ENCODE measurements around the gene CRB2. TPM values are rescaled to one million over a fixed set of nuclear protein-coding genes. Genes with fewer than 3 reads are reported as not detected.

CRB2 gene
- total and polyA plus RNA-seq, 11 donors = 0.05 to 10.1 (median 0.10) TPM; not detected in 8

DNA sequence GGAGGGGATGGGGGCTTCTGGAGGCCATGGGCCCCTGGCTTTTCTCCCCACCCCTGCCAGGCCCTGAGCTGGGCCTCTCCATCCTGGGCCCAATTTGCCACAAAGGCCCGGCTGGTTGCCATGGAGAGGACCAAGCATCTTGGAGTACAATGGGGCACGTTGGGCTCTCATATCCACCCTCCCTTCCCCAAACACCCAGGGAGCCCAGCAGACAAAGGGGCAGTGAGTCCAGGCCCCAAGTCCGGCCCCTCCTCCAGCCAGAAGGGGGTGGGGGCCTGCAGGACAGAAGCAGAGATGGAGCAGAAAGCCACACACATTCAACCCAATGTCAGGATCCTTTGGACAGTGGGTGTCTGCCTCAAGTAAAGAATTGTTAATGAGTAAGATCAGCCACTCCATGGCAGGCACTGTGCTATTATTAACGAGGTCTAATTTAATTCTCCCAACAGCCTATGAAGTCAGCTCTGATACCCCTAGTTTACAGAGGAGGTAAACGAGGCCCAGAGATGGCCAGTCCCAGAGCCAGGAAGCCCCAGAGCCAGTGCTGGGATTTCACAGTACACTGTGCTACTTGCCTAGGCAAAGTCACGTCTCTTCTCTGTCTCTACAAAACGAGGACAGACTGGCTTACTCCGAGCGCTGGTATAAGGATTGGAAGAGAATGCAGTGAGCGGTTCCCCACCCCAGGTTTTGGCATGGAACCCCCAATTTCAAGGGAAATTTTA lies 2.3 kb downstream of the CRB2 start:
- ATAC-seq (no peak), DNase-seq (no peak)
- Histone ChIP-seq H3K27ac (no peak overlapping the region), H3K27me3 (peaks cover 0 to 30% (median 5%) of the 10 kb centered on the region in 9 donors), H3K9me3 (no peaks in the 10 kb centered on the region), H3K36me3 (no peaks in the 10 kb centered on the region), H3K4me1 (peaks cover 0 to 9% (median 3%) of the 10 kb centered on the region in 12 donors), H3K4me3 (no peak overlapping the region)
- TF ChIP-seq, protein P1, sequence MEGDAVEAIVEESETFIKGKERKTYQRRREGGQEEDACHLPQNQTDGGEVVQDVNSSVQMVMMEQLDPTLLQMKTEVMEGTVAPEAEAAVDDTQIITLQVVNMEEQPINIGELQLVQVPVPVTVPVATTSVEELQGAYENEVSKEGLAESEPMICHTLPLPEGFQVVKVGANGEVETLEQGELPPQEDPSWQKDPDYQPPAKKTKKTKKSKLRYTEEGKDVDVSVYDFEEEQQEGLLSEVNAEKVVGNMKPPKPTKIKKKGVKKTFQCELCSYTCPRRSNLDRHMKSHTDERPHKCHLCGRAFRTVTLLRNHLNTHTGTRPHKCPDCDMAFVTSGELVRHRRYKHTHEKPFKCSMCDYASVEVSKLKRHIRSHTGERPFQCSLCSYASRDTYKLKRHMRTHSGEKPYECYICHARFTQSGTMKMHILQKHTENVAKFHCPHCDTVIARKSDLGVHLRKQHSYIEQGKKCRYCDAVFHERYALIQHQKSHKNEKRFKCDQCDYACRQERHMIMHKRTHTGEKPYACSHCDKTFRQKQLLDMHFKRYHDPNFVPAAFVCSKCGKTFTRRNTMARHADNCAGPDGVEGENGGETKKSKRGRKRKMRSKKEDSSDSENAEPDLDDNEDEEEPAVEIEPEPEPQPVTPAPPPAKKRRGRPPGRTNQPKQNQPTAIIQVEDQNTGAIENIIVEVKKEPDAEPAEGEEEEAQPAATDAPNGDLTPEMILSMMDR (IDR thresholded peaks at IDR 0.05) = no peak
- no peak for TF ChIP-seq POLR2A (IDR thresholded peaks at IDR 0.05)
- 80 to 87% (median 85%) methylated on average over 10 of the region's 10 CpGs for WGBS, 4 donors
- intact Hi-C loops (cut with DNase I) = loop anchor here in 1 of 10 donors (10.0 kb wide), 1 partner anchor 894 kb away; no protein-coding TSS in a partner anchor

DNA sequence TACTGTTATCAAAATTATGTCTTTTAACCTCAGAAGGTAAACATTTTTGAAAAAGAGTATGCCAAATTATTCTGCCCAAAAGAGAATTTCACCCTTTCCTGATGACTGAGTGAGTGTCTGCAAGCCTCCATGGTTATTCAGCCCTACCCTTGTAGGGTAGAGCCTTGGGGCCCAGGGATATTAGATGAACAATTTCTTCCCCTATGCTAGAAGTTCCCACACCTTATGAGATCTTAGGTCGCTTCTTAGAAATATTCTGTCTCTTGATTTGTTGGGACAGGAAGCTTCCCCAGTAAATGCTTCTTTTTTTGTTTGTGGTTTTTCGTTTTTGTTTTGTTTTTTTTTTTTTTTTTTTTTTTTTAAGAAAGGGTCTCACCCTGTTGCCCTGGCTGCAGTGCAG lies 3.1 kb downstream of the CRB2 start:
- no peaks in the 10 kb centered on the region for H3K36me3 ChIP-seq
- peaks cover 0 to 6% (median 2%) of the 10 kb centered on the region in 12 donors for H3K4me1 ChIP-seq
- TF ChIP-seq POLR2A (IDR thresholded peaks at IDR 0.05) = no peak
- TF ChIP-seq, protein P1 (IDR thresholded peaks at IDR 0.05) = no peak
- ATAC-seq = no peak
- no peak overlapping the region for H3K27ac ChIP-seq
- no peak for DNase-seq
- WGBS, 4 donors = 70 to 90% (median 83%) methylated on average over 2 of the region's 2 CpGs
- no peak overlapping the region for H3K4me3 ChIP-seq
- H3K9me3 ChIP-seq = no peaks in the 10 kb centered on the region
- peaks cover 0 to 24% (median 5%) of the 10 kb centered on the region in 9 donors for H3K27me3 ChIP-seq
- intact Hi-C loops (cut with DNase I) = loop anchor here in 1 of 10 donors (10.0 kb wide), 1 partner anchor 894 kb away; no protein-coding TSS in a partner anchor

DNA sequence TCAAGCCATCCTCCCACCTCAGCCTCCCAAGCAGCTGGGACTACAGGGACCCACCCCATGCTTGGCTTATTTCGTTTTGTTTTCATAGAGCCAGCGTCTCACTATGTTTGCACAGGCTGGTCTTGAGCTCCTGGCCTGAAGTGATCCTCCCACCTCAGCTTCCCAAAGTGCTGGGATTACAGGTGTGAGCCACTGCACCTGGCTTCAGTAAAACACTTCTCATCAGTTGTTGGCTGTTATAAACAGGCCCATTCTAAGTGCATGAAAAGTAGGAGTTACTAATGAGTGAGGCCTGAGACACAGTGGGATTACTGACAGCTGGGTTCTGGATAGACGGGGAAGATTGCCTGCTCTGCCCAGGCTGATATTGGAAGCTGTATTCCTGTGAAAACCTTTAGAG lies 3.5 kb downstream of the CRB2 start:
- 73 to 88% (median 83%) methylated on average over 3 of the region's 3 CpGs for WGBS, 4 donors
- no peak for DNase-seq
- TF ChIP-seq, protein P1 (IDR thresholded peaks at IDR 0.05) = no peak
- no peak for TF ChIP-seq POLR2A (IDR thresholded peaks at IDR 0.05)
- H3K9me3 ChIP-seq = no peaks in the 10 kb centered on the region
- no peak for ATAC-seq
- H3K27ac ChIP-seq = no peak overlapping the region
- intact Hi-C loops (cut with DNase I) = loop anchor here in 1 of 10 donors (10.0 kb wide), 1 partner anchor 895 kb away; no protein-coding TSS in a partner anchor
- H3K4me1 ChIP-seq = peaks cover 0 to 4% (median 0%) of the 10 kb centered on the region in 12 donors
- H3K36me3 ChIP-seq = no peaks in the 10 kb centered on the region
- no peak overlapping the region for H3K4me3 ChIP-seq
- peaks cover 0 to 20% (median 3%) of the 10 kb centered on the region in 9 donors for H3K27me3 ChIP-seq

DNA sequence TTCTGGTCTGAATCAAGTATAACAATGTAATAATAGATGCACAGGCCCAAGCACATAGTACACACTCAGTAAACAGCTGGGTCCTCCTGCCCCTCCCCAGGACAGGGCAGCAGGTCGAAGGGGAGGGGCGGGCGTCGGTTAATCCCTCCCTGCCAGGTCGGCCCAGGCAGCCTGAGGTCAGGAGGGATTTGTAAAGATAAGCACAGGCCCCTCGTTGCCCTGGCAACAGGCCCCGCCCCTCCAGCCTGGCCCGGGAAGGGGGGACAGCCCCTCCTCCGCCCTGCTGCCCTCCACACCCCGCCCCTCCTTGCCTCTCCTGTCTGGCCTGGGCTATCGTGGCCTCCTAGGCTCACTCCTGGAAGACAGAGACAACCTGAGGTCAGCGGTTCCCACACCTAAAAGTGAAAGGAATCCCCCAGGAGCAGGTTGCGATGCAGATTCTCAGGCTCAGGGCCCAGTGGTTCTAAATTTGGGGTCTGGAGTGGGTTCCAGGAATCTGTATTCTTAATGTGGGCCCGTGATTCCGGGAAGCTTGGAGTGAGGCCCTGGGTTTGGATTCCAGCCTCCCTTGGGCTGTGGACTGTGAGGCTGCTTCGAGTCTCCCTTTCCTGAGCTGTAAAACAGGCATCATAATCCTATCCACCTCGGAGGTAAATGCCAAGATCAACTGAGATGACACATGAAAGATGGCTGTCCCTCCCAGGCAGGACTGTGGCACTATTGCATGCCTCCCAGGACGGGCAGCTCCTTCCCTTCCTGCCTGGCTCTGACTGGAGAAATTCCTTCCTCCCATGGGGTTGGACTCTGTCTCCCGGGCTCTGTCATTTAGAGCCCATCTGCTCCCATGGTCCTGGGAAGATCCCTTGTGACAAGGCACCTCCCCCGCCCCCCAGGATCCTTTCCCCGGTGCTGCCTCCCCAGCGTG lies 4.4 kb downstream of the CRB2 start:
- intact Hi-C loops (cut with DNase I) = no loop called here
- no peaks in the 10 kb centered on the region for H3K4me1 ChIP-seq
- DNase-seq = no peak
- no peak overlapping the region for H3K27ac ChIP-seq
- TF ChIP-seq, protein P1 (IDR thresholded peaks at IDR 0.05) = no peak
- no peak for TF ChIP-seq POLR2A (IDR thresholded peaks at IDR 0.05)
- ATAC-seq = no peak
- no peak overlapping the region for H3K4me3 ChIP-seq
- peaks cover 0 to 12% (median 0%) of the 10 kb centered on the region in 9 donors for H3K27me3 ChIP-seq
- WGBS, 4 donors = 30 to 41% (median 36%) methylated on average over 16 to 22 of the region's 22 CpGs
- H3K36me3 ChIP-seq = no peaks in the 10 kb centered on the region
- H3K9me3 ChIP-seq = no peaks in the 10 kb centered on the region

Data from heart left ventricle (tissue), 16 donors.